Fibroblast of lung (primary cell): ENCODE data around the gene APOBR. TPM values are rescaled to one million over a fixed set of nuclear protein-coding genes. Genes with fewer than 3 reads are reported as not detected.

ENCODE experiments used
- DNase-seq, 2 donors: peaks; one replicate each; pipeline versions ENCODE4 v3.0.0 to v3.0.0-alpha.2; 2010; ENCODE audit warnings: low read depth in 2 of 2
- H2AFZ ChIP-seq: 2 replicates; pipeline ENCODE4 v1.5.1; 2012; ENCODE audit warnings: low read length, control low read depth, inconsistent platforms
- H3K27ac ChIP-seq: 2 replicates; pipeline ENCODE4 v1.5.1; 2011; ENCODE audit warnings: low read length, control low read depth; ENCODE audit not compliant: insufficient read depth
- H3K27me3 ChIP-seq: 2 replicates; pipeline ENCODE4 v1.5.1; 2011; ENCODE audit warnings: mild to moderate bottlenecking, low read length; ENCODE audit not compliant: control insufficient read depth, insufficient read depth
- H3K36me3 ChIP-seq: 2 replicates; pipeline ENCODE4 v1.5.1; 2011; ENCODE audit warnings: low read length; ENCODE audit not compliant: control insufficient read depth, insufficient read depth
- H3K4me1 ChIP-seq: 2 replicates; pipeline ENCODE4 v1.5.1; 2011; ENCODE audit warnings: low read length; ENCODE audit not compliant: control insufficient read depth, insufficient read depth; ENCODE audit errors: extremely low read depth
- H3K4me2 ChIP-seq: 2 replicates; pipeline ENCODE4 v1.5.1; 2011; ENCODE audit warnings: low read length, control low read depth; ENCODE audit not compliant: insufficient read depth; ENCODE audit errors: extremely low read depth
- H3K4me3 ChIP-seq, 4 experiments: fragments of 200-600 bp in 1 of 4; sonication (generic) in 1 of 4; replicated peaks in 1 of 4; 2 replicates each; pipeline ENCODE4 v1.5.1; 2011 to 2016; ENCODE audit warnings: low read length in 4 of 4, low read depth in 3 of 4, mild to moderate bottlenecking in 3 of 4, control low read depth in 2 of 4, inconsistent platforms in 1 of 4, mixed read lengths in 1 of 4; ENCODE audit not compliant: insufficient read depth in 1 of 4; ENCODE audit errors: control extremely low read depth in 1 of 4
- H3K79me2 ChIP-seq: 2 replicates; pipeline ENCODE4 v1.5.1; 2012; ENCODE audit warnings: mild to moderate bottlenecking, low read length, inconsistent platforms; ENCODE audit not compliant: control insufficient read depth, insufficient read depth
- H3K9ac ChIP-seq: 2 replicates; pipeline ENCODE4 v1.5.1; 2011; ENCODE audit warnings: mild to moderate bottlenecking, low read length, control low read depth; ENCODE audit not compliant: insufficient read depth
- H3K9me3 ChIP-seq: 2 replicates; pipeline ENCODE4 v1.5.1; 2012; ENCODE audit warnings: low read depth, low read length; ENCODE audit not compliant: control insufficient read depth, insufficient read depth
- H4K20me1 ChIP-seq: 2 replicates; pipeline ENCODE4 v1.5.1; 2011; ENCODE audit warnings: low read length; ENCODE audit not compliant: control insufficient read depth, insufficient read depth; ENCODE audit errors: extremely low read depth
- EZH2 ChIP-seq: IDR thresholded peaks from 2 replicates; pipeline ENCODE4 v1.5.1; 2012; ENCODE audit warnings: low read length, control low read depth, mild to moderate bottlenecking; ENCODE audit errors: missing control alignments
- polyA plus RNA-seq, 2 donors: library from polyadenylated mRNA; depleted of rRNA in 1 of 2; stranded (reverse) in 1 of 2; unstranded in 1 of 2; fragments of >200 nt; gene quantifications; 2 replicates each; pipeline ENCODE4 v1.2.1, GENCODE V29; 2011 to 2012; ENCODE audit warnings: missing spikeins in 1 of 2
- total RNA-seq: library from RNA; depleted of rRNA; stranded (reverse); fragments of >200 nt; gene quantifications from 2 replicates; pipeline ENCODE4 v1.2.1, GENCODE V29; 2014
- TF ChIP-seq, protein P1 (sequence below), 2 donors: IDR thresholded peaks in 1 of 2; conservative IDR thresholded peaks in 1 of 2; 1 replicate in 1 of 2; 2 replicates in 1 of 2; pipeline ENCODE4 v1.5.1; 2011 to 2012; ENCODE audit warnings: low read length in 2 of 2, control low read depth in 1 of 2, inconsistent platforms in 1 of 2, low read depth in 1 of 2, mild to moderate bottlenecking in 1 of 2

APOBR gene
- total and polyA plus RNA-seq, 2 donors (not counting 1 experiment from before 2014, with no cell fraction given): under 0.01 TPM; not detected in 1

DNA sequence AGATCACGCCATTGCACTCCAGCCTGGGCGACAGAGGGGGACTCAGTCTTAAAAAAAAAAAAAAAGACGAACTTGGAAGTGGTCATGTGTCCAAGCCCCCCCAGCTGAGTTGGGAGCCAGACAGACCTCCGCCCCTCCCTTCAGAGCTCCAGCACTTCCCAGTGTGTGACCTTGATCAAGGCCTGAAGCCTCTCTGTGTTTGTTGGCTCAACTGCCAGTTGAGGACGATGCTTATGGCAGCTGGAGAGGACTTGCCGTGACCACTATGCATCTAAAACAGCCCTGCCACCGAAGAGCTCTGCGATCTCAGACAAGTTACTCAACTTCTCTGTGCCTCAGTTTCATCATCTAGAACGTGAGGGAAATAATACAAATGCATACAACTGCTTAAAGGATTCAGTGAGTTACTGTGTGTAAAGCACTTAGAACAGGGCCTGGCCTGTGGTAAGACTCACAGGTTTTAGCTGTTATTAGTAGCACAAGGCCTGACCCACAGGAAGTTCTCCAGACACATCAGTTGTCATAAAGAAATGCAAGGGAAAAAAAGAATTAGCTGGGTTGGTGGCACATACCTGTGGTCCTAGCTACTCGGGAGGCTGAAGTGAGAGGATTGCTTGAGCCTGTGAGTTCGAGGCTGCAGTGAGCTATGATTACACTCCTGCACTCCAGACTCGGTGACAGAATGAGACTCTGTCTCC is 19.2 kb downstream of the APOBR start:
- Histone ChIP-seq H3K4me1 (no peaks in the 10 kb centered on the region), H3K27ac (no peak overlapping the region), H4K20me1 (no peaks in the 10 kb centered on the region), H3K4me2 (no peak overlapping the region), H3K36me3 (no peaks in the 10 kb centered on the region), H3K4me3 (no peak overlapping the region), H2AFZ (no peak overlapping the region), H3K9ac (no peak overlapping the region), H3K79me2 (no peaks in the 10 kb centered on the region), H3K27me3 (no peaks in the 10 kb centered on the region), H3K9me3 (no peaks in the 10 kb centered on the region)
- no peak for TF ChIP-seq EZH2
- TF ChIP-seq, protein P1, sequence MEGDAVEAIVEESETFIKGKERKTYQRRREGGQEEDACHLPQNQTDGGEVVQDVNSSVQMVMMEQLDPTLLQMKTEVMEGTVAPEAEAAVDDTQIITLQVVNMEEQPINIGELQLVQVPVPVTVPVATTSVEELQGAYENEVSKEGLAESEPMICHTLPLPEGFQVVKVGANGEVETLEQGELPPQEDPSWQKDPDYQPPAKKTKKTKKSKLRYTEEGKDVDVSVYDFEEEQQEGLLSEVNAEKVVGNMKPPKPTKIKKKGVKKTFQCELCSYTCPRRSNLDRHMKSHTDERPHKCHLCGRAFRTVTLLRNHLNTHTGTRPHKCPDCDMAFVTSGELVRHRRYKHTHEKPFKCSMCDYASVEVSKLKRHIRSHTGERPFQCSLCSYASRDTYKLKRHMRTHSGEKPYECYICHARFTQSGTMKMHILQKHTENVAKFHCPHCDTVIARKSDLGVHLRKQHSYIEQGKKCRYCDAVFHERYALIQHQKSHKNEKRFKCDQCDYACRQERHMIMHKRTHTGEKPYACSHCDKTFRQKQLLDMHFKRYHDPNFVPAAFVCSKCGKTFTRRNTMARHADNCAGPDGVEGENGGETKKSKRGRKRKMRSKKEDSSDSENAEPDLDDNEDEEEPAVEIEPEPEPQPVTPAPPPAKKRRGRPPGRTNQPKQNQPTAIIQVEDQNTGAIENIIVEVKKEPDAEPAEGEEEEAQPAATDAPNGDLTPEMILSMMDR (conservative IDR thresholded peaks at IDR 0.05 in 1 of 2, IDR thresholded peaks at IDR 0.05 in 1 of 2; ENCODE audit: low read depth in 1 of 2, low read length in 2 of 2): no peak
- peak in 1 of 2 donors; percentile 69 for DNase-seq

DNA sequence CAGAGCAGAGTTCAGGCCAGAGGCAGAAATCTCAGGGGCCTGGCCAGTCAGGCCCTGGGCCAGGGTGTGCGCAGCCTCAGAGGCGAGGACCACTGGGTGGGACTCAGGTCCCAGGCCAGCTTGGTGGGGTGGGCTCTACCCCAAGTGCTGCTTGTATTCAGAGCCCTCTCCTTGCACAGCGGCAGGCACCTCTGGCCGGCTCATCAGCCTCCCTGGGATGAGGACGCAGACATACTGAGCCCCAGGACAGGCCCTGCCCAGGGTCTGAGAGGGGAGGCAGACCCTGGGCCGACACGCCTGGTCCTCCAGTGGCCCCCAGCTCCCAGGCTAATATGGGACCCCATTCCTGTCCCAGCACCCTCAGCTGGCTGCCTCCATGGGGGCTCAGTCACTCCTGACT is 19.8 kb downstream of the APOBR start:
- Histone ChIP-seq H3K9ac (no peak overlapping the region), H3K9me3 (no peaks in the 10 kb centered on the region), H3K4me2 (no peak overlapping the region), H4K20me1 (no peaks in the 10 kb centered on the region), H3K27ac (no peak overlapping the region), H3K4me1 (no peaks in the 10 kb centered on the region), H3K36me3 (no peaks in the 10 kb centered on the region), H3K79me2 (no peaks in the 10 kb centered on the region), H3K4me3 (no peak overlapping the region), H2AFZ (no peak overlapping the region), H3K27me3 (no peaks in the 10 kb centered on the region)
- TF ChIP-seq, protein P1 (conservative IDR thresholded peaks at IDR 0.05 in 1 of 2, IDR thresholded peaks at IDR 0.05 in 1 of 2; ENCODE audit: low read depth in 1 of 2, low read length in 2 of 2): no peak
- TF ChIP-seq EZH2: no peak
- DNase-seq: no peak

DNA sequence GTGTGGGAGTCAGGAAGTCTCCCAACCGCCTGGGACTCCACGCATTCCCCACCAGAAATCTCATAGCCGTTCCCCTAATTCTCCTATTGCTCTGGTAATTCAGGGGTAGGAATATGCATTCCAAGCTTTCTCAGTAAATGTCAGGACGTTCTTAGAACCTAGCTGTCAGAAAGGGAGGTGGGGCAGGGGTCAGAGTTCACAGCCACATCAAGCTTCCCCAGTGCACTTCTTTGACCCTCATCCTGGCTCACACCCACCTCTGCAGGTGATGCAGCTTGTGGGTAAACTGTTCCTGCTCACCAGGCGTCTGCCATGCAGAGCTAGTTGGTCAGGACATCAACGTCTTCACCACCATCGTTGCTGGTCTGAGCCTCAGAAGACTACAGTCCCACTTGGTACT is 26.2 kb downstream of the APOBR start:
- Histone ChIP-seq H3K9ac (no peak overlapping the region), H3K4me1 (no peaks in the 10 kb centered on the region), H3K27me3 (no peaks in the 10 kb centered on the region), H3K79me2 (no peaks in the 10 kb centered on the region), H3K4me3 (no peak overlapping the region), H3K36me3 (no peaks in the 10 kb centered on the region), H2AFZ (no peak overlapping the region), H3K9me3 (no peaks in the 10 kb centered on the region), H4K20me1 (no peaks in the 10 kb centered on the region), H3K27ac (no peak overlapping the region), H3K4me2 (no peak overlapping the region)
- TF ChIP-seq, protein P1 (conservative IDR thresholded peaks at IDR 0.05 in 1 of 2, IDR thresholded peaks at IDR 0.05 in 1 of 2; ENCODE audit: low read depth in 1 of 2, low read length in 2 of 2): no peak
- TF ChIP-seq EZH2: no peak
- no peak for DNase-seq
